Stimulated activated CD4-positive, alpha-beta T cell treated with anti-CD3 and anti-CD28 coated beads, Interleukin-12 subunit alpha, Interleukin-12 subunit beta, amount 100 ng/mL, for 48 hours (primary cell): ENCODE data around the gene PKD1.

ENCODE experiments used
- DNase-seq, 3 donors: peaks; one replicate each; pipeline ENCODE4 v3.0.0-alpha.2; 2020; ENCODE audit warnings: low read depth in 2 of 3, low spot score in 1 of 3

The PKD1 gene

GRCh38 chr16:2078691-2079090 lies 57.0 kb downstream of the PKD1 start:
- no peak for DNase-seq

- DNase-seq: no peak
Observed at GRCh38 chr16:2078096-2078495, 57.6 kb downstream of the PKD1 start.

GRCh38 chr16:2077696-2078095 lies 58.0 kb downstream of the PKD1 start:
- no peak for DNase-seq

GRCh38 chr16:2077016-2077415 lies 58.7 kb downstream of the PKD1 start:
- DNase-seq: no peak

- DNase-seq: no peak
Observed at GRCh38 chr16:2076072-2076865, 59.4 kb downstream of the PKD1 start.

- no peak for DNase-seq
Observed at GRCh38 chr16:2075631-2076030, 60.1 kb downstream of the PKD1 start.

GRCh38 chr16:2074071-2074470 lies 61.6 kb downstream of the PKD1 start:
- DNase-seq: no peak

- DNase-seq: no peak
Observed at GRCh38 chr16:2072926-2073325, 62.8 kb downstream of the PKD1 start.

- no peak for DNase-seq
Observed at GRCh38 chr16:2071454-2072202, 64.1 kb downstream of the PKD1 start.

GRCh38 chr16:2070576-2071453 lies 64.9 kb downstream of the PKD1 start:
- DNase-seq: no peak

- DNase-seq: no peak
Observed at GRCh38 chr16:2066139-2066538, 69.6 kb downstream of the PKD1 start.

- no peak for DNase-seq
Observed at GRCh38 chr16:2064368-2064945, 71.2 kb downstream of the PKD1 start.

- DNase-seq: no peak
Observed at GRCh38 chr16:2063861-2064260, 71.8 kb downstream of the PKD1 start.

GRCh38 chr16:2062801-2063200 lies 72.9 kb downstream of the PKD1 start:
- no peak for DNase-seq

- no peak for DNase-seq
Observed at GRCh38 chr16:2061526-2061925, 74.2 kb downstream of the PKD1 start.

GRCh38 chr16:2061023-2061422 lies 74.7 kb downstream of the PKD1 start:
- DNase-seq: no peak

- no peak for DNase-seq
Observed at GRCh38 chr16:2060346-2060745, 75.4 kb downstream of the PKD1 start.

GRCh38 chr16:2058872-2059271 lies 76.8 kb downstream of the PKD1 start:
- no peak for DNase-seq

GRCh38 chr16:2058420-2058819 lies 77.3 kb downstream of the PKD1 start:
- DNase-seq: no peak

GRCh38 chr16:2057438-2057837 lies 78.3 kb downstream of the PKD1 start:
- no peak for DNase-seq

- no peak for DNase-seq
Observed at GRCh38 chr16:2056681-2057407, 78.9 kb downstream of the PKD1 start.
